Endothelial cell of umbilical vein (primary cell): ENCODE results near the gene BSPRY. TPM values are rescaled to one million over a fixed set of nuclear protein-coding genes. Genes with fewer than 3 reads are reported as not detected.

Experiments
- BruUV-seq: library from RNA; stranded (reverse); fragments of 400-500 nt; replicated peaks from 2 replicates; lab custom pipeline; 2021; lab: Mats Ljungman, UMichigan
- CTCF ChIA-PET: fragments of 300-600, 350-600 bp; sonication (Branson Sonifier 250); formaldehyde crosslinking; loops from one replicate; lab custom pipeline; 2021; ENCODE audit warnings: antibody characterized with exemption, inconsistent platforms; lab: Charles Lee
- POLR2A ChIA-PET: fragments of 300-600, 350-600 bp; sonication (Branson Sonifier 250); formaldehyde crosslinking; loops from one replicate; lab custom pipeline; 2021; ENCODE audit warnings: antibody characterized with exemption, inconsistent platforms; lab: Charles Lee
- DNase-seq: peaks from one replicate; pipeline ENCODE4 v3.0.0-alpha.2; 2011; ENCODE audit warnings: low read depth, low spot score
- FAIRE-seq: peaks from 2 replicates; lab custom pipeline; 2011; peaks lifted over from hg19 to GRCh38; lab: Jason Lieb, UNC
- H2AFZ ChIP-seq: 2 replicates; pipeline ENCODE4 v1.6.0; 2012; ENCODE audit warnings: low read depth, low read length, control low read depth, inconsistent platforms
- H3K27ac ChIP-seq: 2 replicates; pipeline ENCODE4 v1.5.1; 2011; ENCODE audit warnings: low read depth, mild to moderate bottlenecking, control low read depth, low read length, moderate library complexity; ENCODE audit not compliant: insufficient read depth
- H3K27me3 ChIP-seq, 2 experiments: 2 replicates each; pipeline versions ENCODE4 v1.6.0 to v1.6.1; 2011; ENCODE audit warnings: low read length in 2 of 2, mixed read lengths in 1 of 2; ENCODE audit not compliant: control insufficient read depth in 2 of 2, insufficient read depth in 2 of 2
- H3K36me3 ChIP-seq, 2 experiments: 2 replicates in 1 of 2; 3 replicates in 1 of 2; pipeline ENCODE4 v1.5.1; 2011; ENCODE audit warnings: low read length in 2 of 2, mild to moderate bottlenecking in 1 of 2, moderate library complexity in 1 of 2; ENCODE audit not compliant: control insufficient read depth in 2 of 2, insufficient read depth in 2 of 2; ENCODE audit errors: extremely low read depth in 1 of 2
- H3K4me1 ChIP-seq: 3 replicates; pipeline ENCODE4 v1.5.1; 2011; ENCODE audit warnings: mild to moderate bottlenecking, low read length; ENCODE audit not compliant: control insufficient read depth, insufficient read depth; ENCODE audit errors: extremely low read depth
- H3K4me2 ChIP-seq: 2 replicates; pipeline ENCODE4 v1.6.1; 2011; ENCODE audit warnings: low read length, control low read depth, mixed read lengths; ENCODE audit not compliant: insufficient read depth
- H3K4me3 ChIP-seq, 3 experiments: fragments of 200-600 bp in 1 of 3; sonication (generic), shearing (Covaris generic) in 1 of 3; replicated peaks in 1 of 3; 2 replicates each; pipeline ENCODE4 v1.5.1; 2011 to 2016; ENCODE audit warnings: control low read depth in 3 of 3, low read length in 3 of 3, mild to moderate bottlenecking in 2 of 3, inconsistent platforms in 1 of 3, low read depth in 1 of 3, moderate library complexity in 1 of 3; ENCODE audit not compliant: insufficient read depth in 1 of 3
- H3K79me2 ChIP-seq: 2 replicates; pipeline ENCODE4 v1.6.0; 2012; ENCODE audit warnings: low read length, inconsistent platforms; ENCODE audit not compliant: control insufficient read depth, insufficient read depth
- H3K9ac ChIP-seq: replicated peaks from 2 replicates; pipeline ENCODE3; 2011; ENCODE audit warnings: low read length, control low read depth; ENCODE audit not compliant: insufficient read depth; ENCODE audit errors: extremely low read depth
- H3K9me1 ChIP-seq: replicated peaks from 3 replicates; pipeline ENCODE4 v1.6.0; 2011; ENCODE audit warnings: mild to moderate bottlenecking, low read length; ENCODE audit not compliant: control insufficient read depth, insufficient read depth; ENCODE audit errors: extremely low read depth
- H3K9me3 ChIP-seq: replicated peaks from 2 replicates; pipeline ENCODE4 v1.5.1; 2012; ENCODE audit warnings: low read length, inconsistent platforms; ENCODE audit not compliant: control insufficient read depth, insufficient read depth
- H4K20me1 ChIP-seq: replicated peaks from 2 replicates; pipeline ENCODE3; 2011; ENCODE audit warnings: mild to moderate bottlenecking, low read length; ENCODE audit not compliant: control insufficient read depth, insufficient read depth; ENCODE audit errors: extremely low read depth
- EZH2 ChIP-seq: IDR thresholded peaks from 2 replicates; pipeline ENCODE4 v1.6.1; 2012; ENCODE audit warnings: borderline replicate concordance, low read depth, mild to moderate bottlenecking, moderate library complexity, low read length, inconsistent platforms; ENCODE audit not compliant: severe bottlenecking
- FOS ChIP-seq: IDR thresholded peaks from 2 replicates; pipeline ENCODE4 v1.6.1; 2011; ENCODE audit warnings: mild to moderate bottlenecking, low read length, moderate library complexity, borderline replicate concordance; ENCODE audit not compliant: insufficient read depth
- GATA2 ChIP-seq: IDR thresholded peaks from 2 replicates; pipeline ENCODE4 v1.7.0; 2011; ENCODE audit warnings: low read depth, mild to moderate bottlenecking, moderate library complexity, mixed read lengths, low read length; ENCODE audit not compliant: insufficient read length, insufficient read depth
- JUN ChIP-seq: IDR thresholded peaks from 2 replicates; pipeline ENCODE4 v1.6.1; 2011; ENCODE audit warnings: borderline replicate concordance, low read depth; ENCODE audit not compliant: insufficient read length, insufficient read depth
- MAX ChIP-seq: IDR thresholded peaks from 2 replicates; pipeline ENCODE4 v1.6.1; 2011; ENCODE audit not compliant: insufficient read depth, insufficient read length
- MYC ChIP-seq: IDR thresholded peaks from one replicate; pipeline ENCODE4 v1.6.1; 2011; ENCODE audit warnings: mild to moderate bottlenecking, low read depth, low read length
- POLR2A ChIP-seq: IDR thresholded peaks from 2 replicates; pipeline ENCODE4 v1.6.1; 2012; ENCODE audit warnings: low read depth, mild to moderate bottlenecking, control low read depth, low read length
- POLR2AphosphoS5 ChIP-seq: IDR thresholded peaks from 2 replicates; pipeline ENCODE4 v1.6.1; 2012; ENCODE audit warnings: low read depth, mild to moderate bottlenecking, control low read depth, low read length, moderate library complexity; ENCODE audit not compliant: insufficient read depth
- dilution Hi-C: fragments of 300-500 bp; cut with MboI; formaldehyde crosslinking; loops from one replicate; pipeline ENCODE4 v1.15.0; 2019; ENCODE audit warnings: low sequenced_read_pairs; ENCODE audit not compliant: extremely low pct_ligation_motif_present
- intact Hi-C: fragments of 100-400 bp; cut with micrococcal nuclease; formaldehyde crosslinking; loops from one replicate; pipeline ENCODE4 v1.10.0; 2022
- polyA plus RNA-seq, 4 experiments: library from polyadenylated mRNA; depleted of rRNA in 3 of 4; stranded (reverse) in 3 of 4; unstranded in 1 of 4; fragments of >200 nt; gene quantifications; 2 replicates each; pipeline versions ENCODE4 v1.2.1 to v1.2.3, GENCODE V29; 2011 to 2012; ENCODE audit warnings: missing spikeins in 1 of 4
- total RNA-seq: library from RNA; stranded (reverse); gene quantifications from 2 replicates; pipeline ENCODE4 v1.2.3, GENCODE V29; 2021
- TF ChIP-seq, protein P1 (sequence below), 2 donors: IDR thresholded peaks; 1 replicate in 1 of 2; 2 replicates in 1 of 2; pipeline ENCODE4 v1.5.1; 2011; ENCODE audit warnings: low read length in 2 of 2, mild to moderate bottlenecking in 2 of 2, moderate library complexity in 2 of 2, control low read depth in 1 of 2, inconsistent platforms in 1 of 2, low read depth in 1 of 2; ENCODE audit not compliant: insufficient read depth in 1 of 2; ENCODE audit errors: extremely low read depth in 1 of 2

BSPRY gene
- total and polyA plus RNA-seq, 2 donors (not counting 3 experiments of a cell fraction or from before 2014, with no cell fraction given) = not detected

DNA sequence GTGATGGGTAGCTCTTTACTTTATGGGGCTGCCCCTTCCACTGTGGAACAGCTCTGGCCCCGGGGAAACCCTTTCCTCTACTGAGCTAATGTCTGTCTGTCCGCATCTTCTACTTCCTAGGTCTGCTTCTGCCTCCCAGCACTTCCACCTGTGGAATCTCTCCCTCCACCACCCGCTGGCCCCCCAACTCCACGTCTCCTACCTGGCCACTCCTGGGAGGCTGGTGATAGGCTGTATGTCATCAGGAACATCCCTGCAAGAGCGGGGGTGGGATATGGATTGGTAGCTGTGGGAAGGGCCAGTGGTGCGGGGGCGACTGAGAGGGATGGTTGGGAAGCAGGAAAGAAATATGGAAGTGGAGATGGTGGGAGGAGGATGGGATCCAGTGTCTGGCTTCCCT, 42.6 kb downstream of the BSPRY start:
- Histone ChIP-seq H3K9me1 (no peaks in the 10 kb centered on the region), H4K20me1 (no peaks in the 10 kb centered on the region), H3K4me2 (no peak overlapping the region), H3K79me2 (no peaks in the 10 kb centered on the region), H3K27ac (no peak overlapping the region), H3K27me3 (no peaks in the 10 kb centered on the region), H3K9me3 (no peaks in the 10 kb centered on the region), H3K4me3 (no peak overlapping the region), H2AFZ (no peak overlapping the region), H3K9ac (no peak overlapping the region), H3K36me3 (peaks cover 2 to 11% of the 10 kb centered on the region in 2 experiments), H3K4me1 (peaks cover 7% of the 10 kb centered on the region)
- no peak for FAIRE-seq
- TF ChIP-seq POLR2A (no peak), JUN (no peak), FOS (no peak), POLR2AphosphoS5 (no peak), EZH2 (no peak), GATA2 (no peak), MYC (no peak), MAX (no peak)
- TF ChIP-seq, protein P1, sequence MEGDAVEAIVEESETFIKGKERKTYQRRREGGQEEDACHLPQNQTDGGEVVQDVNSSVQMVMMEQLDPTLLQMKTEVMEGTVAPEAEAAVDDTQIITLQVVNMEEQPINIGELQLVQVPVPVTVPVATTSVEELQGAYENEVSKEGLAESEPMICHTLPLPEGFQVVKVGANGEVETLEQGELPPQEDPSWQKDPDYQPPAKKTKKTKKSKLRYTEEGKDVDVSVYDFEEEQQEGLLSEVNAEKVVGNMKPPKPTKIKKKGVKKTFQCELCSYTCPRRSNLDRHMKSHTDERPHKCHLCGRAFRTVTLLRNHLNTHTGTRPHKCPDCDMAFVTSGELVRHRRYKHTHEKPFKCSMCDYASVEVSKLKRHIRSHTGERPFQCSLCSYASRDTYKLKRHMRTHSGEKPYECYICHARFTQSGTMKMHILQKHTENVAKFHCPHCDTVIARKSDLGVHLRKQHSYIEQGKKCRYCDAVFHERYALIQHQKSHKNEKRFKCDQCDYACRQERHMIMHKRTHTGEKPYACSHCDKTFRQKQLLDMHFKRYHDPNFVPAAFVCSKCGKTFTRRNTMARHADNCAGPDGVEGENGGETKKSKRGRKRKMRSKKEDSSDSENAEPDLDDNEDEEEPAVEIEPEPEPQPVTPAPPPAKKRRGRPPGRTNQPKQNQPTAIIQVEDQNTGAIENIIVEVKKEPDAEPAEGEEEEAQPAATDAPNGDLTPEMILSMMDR (IDR thresholded peaks at IDR 0.05; ENCODE audit: extremely low read depth in 1 of 2, insufficient read depth in 1 of 2, low read depth in 1 of 2, low read length in 2 of 2) = no peak
- intact Hi-C loops (no loop called here), dilution Hi-C loops (no loop called here)
- BruUV-seq = no TSS peak
- ChIA-PET CTCF (interaction anchor here (1.0 to 1.5 kb wide), 2 partner anchors 9 to 274 kb away, joined by 3 to 7 read pairs; partner anchors contain the start of gene ALAD), POLR2A (no interaction called here)
- DNase-seq = no peak
